ENCODE results near the gene ESPN. TPM values are rescaled to one million over a fixed set of nuclear protein-coding genes. Genes with fewer than 3 reads are reported as not detected.

The ESPN gene
- total RNA-seq, 2 experiments from 2014 or later, result not detected

DNA sequence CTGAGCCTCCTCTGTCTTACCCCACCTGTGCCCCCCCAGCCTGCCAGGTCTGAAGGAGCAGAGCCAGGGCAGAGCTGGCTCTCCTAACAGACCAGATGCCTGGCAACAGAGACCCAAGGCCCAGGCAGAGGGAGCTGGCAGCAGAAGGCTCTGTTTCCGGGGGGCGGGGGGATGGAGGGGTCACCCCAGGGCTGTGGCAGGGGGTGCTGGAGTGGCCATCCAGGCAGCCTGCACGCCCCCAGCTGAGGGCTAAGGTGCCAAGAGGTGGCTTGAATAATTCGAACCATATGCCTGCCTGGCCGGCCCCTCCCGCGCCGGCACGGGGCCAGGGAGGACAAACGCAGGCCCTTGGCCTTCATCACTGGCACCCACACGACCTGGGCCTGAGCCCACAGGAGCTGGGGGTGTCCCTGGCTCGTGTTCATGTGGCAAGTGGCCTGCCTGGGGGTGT is 82.9 kb downstream of the ESPN start:
- BruUV-seq (replicated peaks), result no TSS peak
- no peak for TF ChIP-seq EZH2phosphoT487 (IDR thresholded peaks at IDR 0.05; ENCODE audit: borderline replicate concordance, low read depth, low read length)
- TF ChIP-seq, protein P1, sequence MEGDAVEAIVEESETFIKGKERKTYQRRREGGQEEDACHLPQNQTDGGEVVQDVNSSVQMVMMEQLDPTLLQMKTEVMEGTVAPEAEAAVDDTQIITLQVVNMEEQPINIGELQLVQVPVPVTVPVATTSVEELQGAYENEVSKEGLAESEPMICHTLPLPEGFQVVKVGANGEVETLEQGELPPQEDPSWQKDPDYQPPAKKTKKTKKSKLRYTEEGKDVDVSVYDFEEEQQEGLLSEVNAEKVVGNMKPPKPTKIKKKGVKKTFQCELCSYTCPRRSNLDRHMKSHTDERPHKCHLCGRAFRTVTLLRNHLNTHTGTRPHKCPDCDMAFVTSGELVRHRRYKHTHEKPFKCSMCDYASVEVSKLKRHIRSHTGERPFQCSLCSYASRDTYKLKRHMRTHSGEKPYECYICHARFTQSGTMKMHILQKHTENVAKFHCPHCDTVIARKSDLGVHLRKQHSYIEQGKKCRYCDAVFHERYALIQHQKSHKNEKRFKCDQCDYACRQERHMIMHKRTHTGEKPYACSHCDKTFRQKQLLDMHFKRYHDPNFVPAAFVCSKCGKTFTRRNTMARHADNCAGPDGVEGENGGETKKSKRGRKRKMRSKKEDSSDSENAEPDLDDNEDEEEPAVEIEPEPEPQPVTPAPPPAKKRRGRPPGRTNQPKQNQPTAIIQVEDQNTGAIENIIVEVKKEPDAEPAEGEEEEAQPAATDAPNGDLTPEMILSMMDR (conservative IDR thresholded peaks at IDR 0.05; ENCODE audit: low read length), result no peak
- H3K36me3 ChIP-seq (ENCODE audit: insufficient read depth, low read length), result no peaks in the 10 kb centered on the region
- no peak overlapping the region for H3K4me2 ChIP-seq (ENCODE audit: low read length)
- no peaks in the 10 kb centered on the region; the same call in 1 of the 2 replicates for H4K20me1 ChIP-seq (ENCODE audit: insufficient read depth, low read length)
- no peaks in the 10 kb centered on the region for H3K4me1 ChIP-seq (ENCODE audit: insufficient read depth, low read length, poor library complexity, severe bottlenecking)
- ChIA-PET CTCF (ENCODE audit: unreplicated experiment) (no interaction called here), POLR2A (interaction anchor here (0.6 kb wide), 1 partner anchor 221 kb away, joined by 6 read pairs; no protein-coding TSS in a partner anchor)
- no peaks in the 10 kb centered on the region for H3K79me2 ChIP-seq (ENCODE audit: insufficient read depth, low read depth, low read length)
- no peaks in the 10 kb centered on the region for H3K9me3 ChIP-seq (ENCODE audit: low read length)
- no peak overlapping the region for H2AFZ ChIP-seq (ENCODE audit: low read length)
- H3K27ac ChIP-seq (ENCODE audit: low read depth, low read length, poor library complexity, severe bottlenecking), result no peak overlapping the region
- intact Hi-C loops (cut with micrococcal nuclease; ENCODE audit: unreplicated experiment), result no loop called here
- no peak overlapping the region for H3K4me3 ChIP-seq (ENCODE audit: low read depth, low read length, poor library complexity, severe bottlenecking)
- no peak for DNase-seq (ENCODE audit: low spot score)
- no peaks in the 10 kb centered on the region for H3K9me2 ChIP-seq (ENCODE audit: insufficient read depth, low read length)

DNA sequence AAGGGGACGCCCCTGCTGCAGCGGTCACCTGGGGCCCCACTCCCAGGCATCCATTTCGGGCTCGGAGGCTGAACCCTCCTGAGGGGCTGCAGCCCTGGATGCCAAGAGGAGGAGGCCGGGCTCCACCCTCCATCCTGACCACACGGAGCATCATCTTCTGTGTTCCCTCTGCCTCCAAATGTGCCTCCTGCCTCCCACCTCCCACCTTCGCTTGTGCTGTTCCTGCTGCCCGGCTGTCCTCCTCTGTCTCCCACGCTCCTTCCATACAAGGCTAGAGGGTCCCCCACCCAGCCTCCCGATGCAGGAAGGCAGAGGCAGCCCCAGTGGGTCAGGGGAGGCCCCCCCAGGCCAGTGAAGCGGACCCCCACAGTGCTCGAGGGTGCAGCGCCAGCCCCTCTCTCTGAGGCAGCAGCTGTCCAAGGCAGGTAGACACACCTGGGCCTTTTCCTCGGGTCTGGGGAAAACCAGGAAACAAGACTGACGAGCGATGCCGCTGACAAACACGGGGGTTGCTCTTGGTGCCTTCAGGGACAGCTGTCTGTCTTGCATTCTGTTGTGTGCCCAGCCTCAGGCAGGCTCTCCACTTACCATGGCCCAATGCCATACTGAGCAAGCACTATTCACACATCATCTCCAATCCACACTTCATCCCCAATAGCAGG is 83.7 kb downstream of the ESPN start:
- Histone ChIP-seq H3K27ac (ENCODE audit: low read depth, low read length, poor library complexity, severe bottlenecking) (no peak overlapping the region), H3K4me3 (ENCODE audit: low read depth, low read length, poor library complexity, severe bottlenecking) (no peak overlapping the region), H3K79me2 (ENCODE audit: insufficient read depth, low read depth, low read length) (no peaks in the 10 kb centered on the region), H3K9me2 (ENCODE audit: insufficient read depth, low read length) (no peaks in the 10 kb centered on the region), H3K36me3 (ENCODE audit: insufficient read depth, low read length) (no peaks in the 10 kb centered on the region), H3K4me1 (ENCODE audit: insufficient read depth, low read length, poor library complexity, severe bottlenecking) (no peaks in the 10 kb centered on the region), H4K20me1 (ENCODE audit: insufficient read depth, low read length) (no peaks in the 10 kb centered on the region; the same call in 1 of the 2 replicates), H3K4me2 (ENCODE audit: low read length) (no peak overlapping the region), H2AFZ (ENCODE audit: low read length) (no peak overlapping the region), H3K9me3 (ENCODE audit: low read length) (no peaks in the 10 kb centered on the region)
- intact Hi-C loops (cut with micrococcal nuclease; ENCODE audit: unreplicated experiment), result no loop called here
- no peak for DNase-seq (ENCODE audit: low spot score)
- CTCF ChIA-PET (ENCODE audit: unreplicated experiment), result no interaction called here
- TF ChIP-seq, protein P1 (conservative IDR thresholded peaks at IDR 0.05; ENCODE audit: low read length), result no peak
- no peak for TF ChIP-seq EZH2phosphoT487 (IDR thresholded peaks at IDR 0.05; ENCODE audit: borderline replicate concordance, low read depth, low read length)
- BruUV-seq (replicated peaks), result no TSS peak
- POLR2A ChIA-PET, result interaction anchor here (0.8 kb wide), 1 partner anchor 14 kb away, joined by 3 read pairs; no protein-coding TSS in a partner anchor

DNA sequence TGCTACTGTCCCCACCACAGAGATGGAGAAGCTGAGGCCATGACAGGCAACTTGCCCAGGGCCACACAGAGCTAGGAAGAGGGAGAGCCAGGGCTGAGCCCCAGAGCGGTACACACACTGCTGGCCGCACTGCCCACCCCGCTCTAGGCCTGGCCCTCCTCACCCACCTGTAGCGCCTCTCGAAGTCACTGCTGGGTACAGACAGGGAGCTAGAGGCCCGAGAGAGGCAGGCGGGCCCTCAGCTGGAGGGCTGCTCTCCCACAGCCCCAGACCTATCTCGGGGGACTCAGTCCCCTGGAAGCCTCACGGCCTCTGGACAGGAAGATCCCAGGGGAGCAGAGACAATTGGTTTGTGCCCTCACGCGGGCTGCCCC is 84.2 kb downstream of the ESPN start:
- Histone ChIP-seq H3K36me3 (ENCODE audit: insufficient read depth, low read length) (no peaks in the 10 kb centered on the region), H3K4me2 (ENCODE audit: low read length) (no peak overlapping the region), H3K4me3 (ENCODE audit: low read depth, low read length, poor library complexity, severe bottlenecking) (no peak overlapping the region), H4K20me1 (ENCODE audit: insufficient read depth, low read length) (no peaks in the 10 kb centered on the region; the same call in 1 of the 2 replicates), H3K27ac (ENCODE audit: low read depth, low read length, poor library complexity, severe bottlenecking) (no peak overlapping the region), H3K79me2 (ENCODE audit: insufficient read depth, low read depth, low read length) (no peaks in the 10 kb centered on the region), H3K9me2 (ENCODE audit: insufficient read depth, low read length) (no peaks in the 10 kb centered on the region), H3K4me1 (ENCODE audit: insufficient read depth, low read length, poor library complexity, severe bottlenecking) (no peaks in the 10 kb centered on the region), H3K9me3 (ENCODE audit: low read length) (no peaks in the 10 kb centered on the region), H2AFZ (ENCODE audit: low read length) (no peak overlapping the region)
- ChIA-PET POLR2A (interaction anchor here (0.8 kb wide), 1 partner anchor 14 kb away, joined by 3 read pairs; no protein-coding TSS in a partner anchor), CTCF (ENCODE audit: unreplicated experiment) (no interaction called here)
- no peak for DNase-seq (ENCODE audit: low spot score)
- TF ChIP-seq EZH2phosphoT487 (IDR thresholded peaks at IDR 0.05; ENCODE audit: borderline replicate concordance, low read depth, low read length), result no peak
- BruUV-seq (replicated peaks), result no TSS peak
- intact Hi-C loops (cut with micrococcal nuclease; ENCODE audit: unreplicated experiment), result no loop called here

Data from OCI-LY7 (cell line).